ENCODE results near the gene CHST11.

CHST11 gene

GRCh38 chr12:104416136-104416535, 40.6 kb upstream of the CHST11 start:
- H3K9me3 ChIP-seq (ENCODE audit: control insufficient read depth in 2 of 2, low read length in 2 of 2) = no peaks in the 10 kb centered on the region
- H3K9ac ChIP-seq (ENCODE audit: low read length in 2 of 2) = no peak overlapping the region
- no peaks in the 10 kb centered on the region for H3K4me1 ChIP-seq (ENCODE audit: control insufficient read depth, insufficient read depth, low read length)
- H3K27me3 ChIP-seq (ENCODE audit: control insufficient read depth in 1 of 2, insufficient read depth in 2 of 2, low read length in 2 of 2) = no peaks in the 10 kb centered on the region
- H3K4me3 ChIP-seq (ENCODE audit: low read length in 2 of 2) = no peak overlapping the region
- H3K27ac ChIP-seq (ENCODE audit: low read length) = no peak overlapping the region
- H3K36me3 ChIP-seq (ENCODE audit: control insufficient read depth in 2 of 2, insufficient read depth in 2 of 2, low read length in 2 of 2) = no peaks in the 10 kb centered on the region

- Histone ChIP-seq H3K4me1 (ENCODE audit: control insufficient read depth, insufficient read depth, low read length) (no peaks in the 10 kb centered on the region), H3K27me3 (ENCODE audit: control insufficient read depth in 1 of 2, insufficient read depth in 2 of 2, low read length in 2 of 2) (no peaks in the 10 kb centered on the region), H3K27ac (ENCODE audit: low read length) (no peak overlapping the region), H3K4me3 (ENCODE audit: low read length in 2 of 2) (no peak overlapping the region), H3K9me3 (ENCODE audit: control insufficient read depth in 2 of 2, low read length in 2 of 2) (no peaks in the 10 kb centered on the region), H3K9ac (ENCODE audit: low read length in 2 of 2) (no peak overlapping the region), H3K36me3 (ENCODE audit: control insufficient read depth in 2 of 2, insufficient read depth in 2 of 2, low read length in 2 of 2) (no peaks in the 10 kb centered on the region)
These were observed 40.2 kb upstream of the CHST11 start for GRCh38 chr12:104416585-104416984.

DNA sequence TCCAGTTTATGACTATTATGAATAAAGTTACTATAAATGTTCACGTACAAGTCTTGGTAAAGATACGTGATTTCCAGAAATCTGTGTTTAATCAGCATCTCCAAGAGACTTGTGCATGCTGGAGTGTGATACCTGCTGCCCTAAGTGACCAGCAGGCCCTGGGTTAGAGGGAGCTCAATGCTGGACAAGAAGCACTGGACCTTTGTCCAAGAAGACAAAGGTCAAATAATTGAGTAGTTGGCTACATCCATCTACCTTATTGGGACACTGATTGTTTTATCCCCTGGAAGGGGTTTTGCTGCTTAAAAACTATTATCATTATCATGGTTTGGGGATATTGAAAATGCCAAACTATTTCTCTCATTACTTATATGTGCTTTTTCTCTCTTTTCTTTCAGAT, 37.0 kb upstream of the CHST11 start:
- H3K9me3 ChIP-seq (ENCODE audit: control insufficient read depth in 2 of 2, low read length in 2 of 2) = no peaks in the 10 kb centered on the region
- H3K36me3 ChIP-seq (ENCODE audit: control insufficient read depth in 2 of 2, insufficient read depth in 2 of 2, low read length in 2 of 2) = no peaks in the 10 kb centered on the region
- no peak overlapping the region for H3K4me3 ChIP-seq (ENCODE audit: low read length in 2 of 2)
- no peak overlapping the region for H3K27ac ChIP-seq (ENCODE audit: low read length)
- no peak overlapping the region for H3K9ac ChIP-seq (ENCODE audit: low read length in 2 of 2)
- H3K4me1 ChIP-seq (ENCODE audit: control insufficient read depth, insufficient read depth, low read length) = no peaks in the 10 kb centered on the region
- no peaks in the 10 kb centered on the region for H3K27me3 ChIP-seq (ENCODE audit: control insufficient read depth in 1 of 2, insufficient read depth in 2 of 2, low read length in 2 of 2)

DNA sequence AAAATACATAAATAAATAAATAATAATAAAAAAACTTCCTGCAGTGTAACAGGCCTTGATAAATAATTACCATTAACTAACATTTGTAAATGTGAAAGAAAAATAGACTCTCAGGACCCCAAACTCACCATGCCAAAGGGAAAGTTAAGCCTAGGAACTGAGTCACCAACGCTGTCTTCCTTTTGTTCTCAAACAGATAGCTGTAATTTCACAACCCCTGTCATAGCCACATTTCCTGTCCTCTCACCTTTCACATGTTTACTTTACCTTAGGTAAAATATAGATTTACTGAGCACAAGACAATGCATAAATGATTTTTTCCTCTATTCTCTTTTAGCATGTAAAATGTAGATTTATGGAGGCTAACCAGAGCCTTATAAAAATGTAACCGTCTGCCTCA, 35.9 kb upstream of the CHST11 start:
- Histone ChIP-seq H3K27ac (ENCODE audit: low read length) (no peak overlapping the region), H3K36me3 (ENCODE audit: control insufficient read depth in 2 of 2, insufficient read depth in 2 of 2, low read length in 2 of 2) (no peaks in the 10 kb centered on the region), H3K27me3 (ENCODE audit: control insufficient read depth in 1 of 2, insufficient read depth in 2 of 2, low read length in 2 of 2) (no peaks in the 10 kb centered on the region), H3K4me3 (ENCODE audit: low read length in 2 of 2) (no peak overlapping the region), H3K9me3 (ENCODE audit: control insufficient read depth in 2 of 2, low read length in 2 of 2) (no peaks in the 10 kb centered on the region), H3K9ac (ENCODE audit: low read length in 2 of 2) (no peak overlapping the region), H3K4me1 (ENCODE audit: control insufficient read depth, insufficient read depth, low read length) (no peaks in the 10 kb centered on the region)

GRCh38 chr12:104421343-104421742, 35.4 kb upstream of the CHST11 start:
- no peaks in the 10 kb centered on the region for H3K9me3 ChIP-seq (ENCODE audit: control insufficient read depth in 2 of 2, low read length in 2 of 2)
- no peak overlapping the region for H3K9ac ChIP-seq (ENCODE audit: low read length in 2 of 2)
- H3K27me3 ChIP-seq (ENCODE audit: control insufficient read depth in 1 of 2, insufficient read depth in 2 of 2, low read length in 2 of 2) = no peaks in the 10 kb centered on the region
- H3K4me1 ChIP-seq (ENCODE audit: control insufficient read depth, insufficient read depth, low read length) = no peaks in the 10 kb centered on the region
- H3K4me3 ChIP-seq (ENCODE audit: low read length in 2 of 2) = no peak overlapping the region
- H3K36me3 ChIP-seq (ENCODE audit: control insufficient read depth in 2 of 2, insufficient read depth in 2 of 2, low read length in 2 of 2) = no peaks in the 10 kb centered on the region
- H3K27ac ChIP-seq (ENCODE audit: low read length) = no peak overlapping the region

DNA sequence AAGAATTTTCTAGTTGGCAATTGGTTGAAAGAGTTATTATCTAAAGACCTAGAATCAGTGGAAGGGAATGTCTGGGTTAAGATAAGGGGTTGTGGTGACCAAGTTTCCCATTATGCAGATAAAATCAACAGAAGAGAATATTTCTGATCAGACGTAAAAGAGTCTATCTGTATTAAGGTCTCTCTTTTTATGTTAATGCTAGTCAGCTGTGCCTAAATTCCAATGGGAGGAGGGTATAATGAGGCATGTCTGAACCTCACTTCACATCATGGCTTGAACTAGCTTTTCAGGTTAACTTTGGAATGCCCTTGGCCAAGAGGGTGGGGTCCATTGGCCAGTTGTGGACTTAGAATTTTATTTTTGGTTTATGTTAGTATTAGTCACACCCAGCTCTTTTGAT, 34.3 kb upstream of the CHST11 start:
- no peaks in the 10 kb centered on the region for H3K27me3 ChIP-seq (ENCODE audit: control insufficient read depth in 1 of 2, insufficient read depth in 2 of 2, low read length in 2 of 2)
- no peaks in the 10 kb centered on the region for H3K9me3 ChIP-seq (ENCODE audit: control insufficient read depth in 2 of 2, low read length in 2 of 2)
- no peak overlapping the region for H3K4me3 ChIP-seq (ENCODE audit: low read length in 2 of 2)
- H3K9ac ChIP-seq (ENCODE audit: low read length in 2 of 2) = no peak overlapping the region
- H3K36me3 ChIP-seq (ENCODE audit: control insufficient read depth in 2 of 2, insufficient read depth in 2 of 2, low read length in 2 of 2) = no peaks in the 10 kb centered on the region
- no peaks in the 10 kb centered on the region for H3K4me1 ChIP-seq (ENCODE audit: control insufficient read depth, insufficient read depth, low read length)
- H3K27ac ChIP-seq (ENCODE audit: low read length) = no peak overlapping the region

- H3K27me3 ChIP-seq (ENCODE audit: control insufficient read depth in 1 of 2, insufficient read depth in 2 of 2, low read length in 2 of 2) = no peaks in the 10 kb centered on the region
- H3K4me1 ChIP-seq (ENCODE audit: control insufficient read depth, insufficient read depth, low read length) = no peaks in the 10 kb centered on the region
- no peaks in the 10 kb centered on the region for H3K36me3 ChIP-seq (ENCODE audit: control insufficient read depth in 2 of 2, insufficient read depth in 2 of 2, low read length in 2 of 2)
- no peak overlapping the region for H3K27ac ChIP-seq (ENCODE audit: low read length)
- H3K4me3 ChIP-seq (ENCODE audit: low read length in 2 of 2) = no peak overlapping the region
- H3K9ac ChIP-seq (ENCODE audit: low read length in 2 of 2) = no peak overlapping the region
- H3K9me3 ChIP-seq (ENCODE audit: control insufficient read depth in 2 of 2, low read length in 2 of 2) = no peaks in the 10 kb centered on the region
These were observed 33.5 kb upstream of the CHST11 start for GRCh38 chr12:104423273-104423672.

DNA sequence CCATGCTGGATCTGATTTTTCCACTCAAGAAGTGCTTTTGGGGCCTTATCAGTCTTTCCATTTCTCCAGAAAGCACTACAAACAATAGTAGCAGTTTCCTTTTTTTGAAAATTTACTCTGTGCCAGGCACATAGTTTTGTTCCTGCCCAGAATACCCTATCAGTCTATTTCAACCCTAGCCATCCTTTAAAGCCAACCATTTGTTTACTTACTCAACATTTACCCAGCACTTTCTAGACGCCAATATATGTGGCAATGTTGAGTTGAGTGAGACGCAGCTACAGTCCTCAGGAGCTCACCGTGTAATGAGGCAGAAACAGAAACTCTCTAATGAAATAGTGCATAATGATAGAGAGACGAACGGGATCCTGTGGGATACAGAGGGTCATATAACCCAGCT, 32.9 kb upstream of the CHST11 start:
- Histone ChIP-seq H3K4me1 (ENCODE audit: control insufficient read depth, insufficient read depth, low read length) (no peaks in the 10 kb centered on the region), H3K9ac (ENCODE audit: low read length in 2 of 2) (no peak overlapping the region), H3K27ac (ENCODE audit: low read length) (no peak overlapping the region), H3K9me3 (ENCODE audit: control insufficient read depth in 2 of 2, low read length in 2 of 2) (no peaks in the 10 kb centered on the region), H3K36me3 (ENCODE audit: control insufficient read depth in 2 of 2, insufficient read depth in 2 of 2, low read length in 2 of 2) (no peaks in the 10 kb centered on the region), H3K27me3 (ENCODE audit: control insufficient read depth in 1 of 2, insufficient read depth in 2 of 2, low read length in 2 of 2) (no peaks in the 10 kb centered on the region), H3K4me3 (ENCODE audit: low read length in 2 of 2) (no peak overlapping the region)

GRCh38 chr12:104424955-104425354, 31.8 kb upstream of the CHST11 start:
- Histone ChIP-seq H3K36me3 (ENCODE audit: control insufficient read depth in 2 of 2, insufficient read depth in 2 of 2, low read length in 2 of 2) (no peaks in the 10 kb centered on the region), H3K9ac (ENCODE audit: low read length in 2 of 2) (no peak overlapping the region), H3K4me3 (ENCODE audit: low read length in 2 of 2) (no peak overlapping the region), H3K4me1 (ENCODE audit: control insufficient read depth, insufficient read depth, low read length) (no peaks in the 10 kb centered on the region), H3K9me3 (ENCODE audit: control insufficient read depth in 2 of 2, low read length in 2 of 2) (no peaks in the 10 kb centered on the region), H3K27ac (ENCODE audit: low read length) (no peak overlapping the region), H3K27me3 (ENCODE audit: control insufficient read depth in 1 of 2, insufficient read depth in 2 of 2, low read length in 2 of 2) (no peaks in the 10 kb centered on the region)

- no peak overlapping the region for H3K9ac ChIP-seq (ENCODE audit: low read length in 2 of 2)
- no peak overlapping the region for H3K27ac ChIP-seq (ENCODE audit: low read length)
- H3K27me3 ChIP-seq (ENCODE audit: control insufficient read depth in 1 of 2, insufficient read depth in 2 of 2, low read length in 2 of 2) = no peaks in the 10 kb centered on the region
- H3K36me3 ChIP-seq (ENCODE audit: control insufficient read depth in 2 of 2, insufficient read depth in 2 of 2, low read length in 2 of 2) = no peaks in the 10 kb centered on the region
- no peaks in the 10 kb centered on the region for H3K4me1 ChIP-seq (ENCODE audit: control insufficient read depth, insufficient read depth, low read length)
- H3K9me3 ChIP-seq (ENCODE audit: control insufficient read depth in 2 of 2, low read length in 2 of 2) = no peaks in the 10 kb centered on the region
- H3K4me3 ChIP-seq (ENCODE audit: low read length in 2 of 2) = no peak overlapping the region
These were observed 31.1 kb upstream of the CHST11 start for GRCh38 chr12:104425614-104426013.

GRCh38 chr12:104426926-104427546, 29.7 kb upstream of the CHST11 start:
- H3K4me3 ChIP-seq (ENCODE audit: low read length in 2 of 2) = no peak overlapping the region
- H3K27ac ChIP-seq (ENCODE audit: low read length) = no peak overlapping the region
- H3K4me1 ChIP-seq (ENCODE audit: control insufficient read depth, insufficient read depth, low read length) = no peaks in the 10 kb centered on the region
- H3K36me3 ChIP-seq (ENCODE audit: control insufficient read depth in 2 of 2, insufficient read depth in 2 of 2, low read length in 2 of 2) = no peaks in the 10 kb centered on the region
- H3K9ac ChIP-seq (ENCODE audit: low read length in 2 of 2) = no peak overlapping the region
- no peaks in the 10 kb centered on the region for H3K9me3 ChIP-seq (ENCODE audit: control insufficient read depth in 2 of 2, low read length in 2 of 2)
- no peaks in the 10 kb centered on the region for H3K27me3 ChIP-seq (ENCODE audit: control insufficient read depth in 1 of 2, insufficient read depth in 2 of 2, low read length in 2 of 2)

Data from stomach smooth muscle (tissue), 2 donors.